Osteoblast (primary cell): Measurements from ENCODE around the gene TRANK1. TPM values are rescaled to one million over a fixed set of nuclear protein-coding genes. Genes with fewer than 3 reads are reported as not detected.

ENCODE experiments used
- DNase-seq: peaks from one replicate; pipeline ENCODE4 v3.0.0; 2011; ENCODE audit warnings: low spot score, mixed read lengths; ENCODE audit not compliant: insufficient read length; ENCODE audit errors: missing footprints
- H2AFZ ChIP-seq: 2 replicates; pipeline ENCODE4 v1.6.0; 2011; ENCODE audit warnings: mild to moderate bottlenecking, low read length
- H3K27ac ChIP-seq: 2 replicates; pipeline ENCODE4 v1.5.1; 2011; ENCODE audit warnings: mild to moderate bottlenecking, low read depth, low read length, moderate library complexity
- H3K27me3 ChIP-seq: 2 replicates; pipeline ENCODE4 v1.6.0; 2012; ENCODE audit warnings: mild to moderate bottlenecking, control low read depth, inconsistent platforms, low read length, moderate library complexity; ENCODE audit not compliant: insufficient read depth
- H3K36me3 ChIP-seq: 2 replicates; pipeline ENCODE4 v1.5.1; 2011; ENCODE audit warnings: mild to moderate bottlenecking, low read length, control low read depth, moderate library complexity; ENCODE audit not compliant: insufficient read depth
- H3K4me1 ChIP-seq: 2 replicates; pipeline ENCODE4 v1.5.1; 2011; ENCODE audit warnings: mild to moderate bottlenecking, low read length, control low read depth, moderate library complexity; ENCODE audit not compliant: insufficient read depth
- H3K4me2 ChIP-seq: 2 replicates; pipeline ENCODE4 v1.6.0; 2011; ENCODE audit warnings: mild to moderate bottlenecking, low read length; ENCODE audit not compliant: insufficient read depth
- H3K4me3 ChIP-seq: fragments of 200-600 bp; sonication (generic); 3 replicates; pipeline ENCODE4 v1.5.1; 2012; ENCODE audit warnings: mild to moderate bottlenecking, low read length, inconsistent platforms; ENCODE audit not compliant: insufficient read depth
- H3K79me2 ChIP-seq: 2 replicates; pipeline ENCODE4 v1.6.0; 2012; ENCODE audit warnings: mild to moderate bottlenecking, low read length, control low read depth, inconsistent platforms; ENCODE audit not compliant: insufficient read depth
- H3K9me3 ChIP-seq: 2 replicates; pipeline ENCODE4 v1.5.1; 2011; ENCODE audit warnings: low read depth, low read length, control low read depth
- H4K20me1 ChIP-seq: 2 replicates; pipeline ENCODE4 v1.6.0; 2012; ENCODE audit warnings: mild to moderate bottlenecking, low read length, control low read depth; ENCODE audit not compliant: insufficient read depth
- CTCF ChIP-seq: IDR thresholded peaks from 2 replicates; pipeline ENCODE4 v1.5.1; 2011; ENCODE audit warnings: mild to moderate bottlenecking, low read depth, low read length, moderate library complexity; ENCODE audit errors: extremely low read depth
- total RNA-seq: library from RNA; depleted of rRNA; stranded (reverse); fragments of >200 nt; gene quantifications from 2 replicates; pipeline ENCODE4 v1.2.3, GENCODE V29; 2012

Gene TRANK1
- total RNA-seq, 1 donor = 30.8 TPM

DNA sequence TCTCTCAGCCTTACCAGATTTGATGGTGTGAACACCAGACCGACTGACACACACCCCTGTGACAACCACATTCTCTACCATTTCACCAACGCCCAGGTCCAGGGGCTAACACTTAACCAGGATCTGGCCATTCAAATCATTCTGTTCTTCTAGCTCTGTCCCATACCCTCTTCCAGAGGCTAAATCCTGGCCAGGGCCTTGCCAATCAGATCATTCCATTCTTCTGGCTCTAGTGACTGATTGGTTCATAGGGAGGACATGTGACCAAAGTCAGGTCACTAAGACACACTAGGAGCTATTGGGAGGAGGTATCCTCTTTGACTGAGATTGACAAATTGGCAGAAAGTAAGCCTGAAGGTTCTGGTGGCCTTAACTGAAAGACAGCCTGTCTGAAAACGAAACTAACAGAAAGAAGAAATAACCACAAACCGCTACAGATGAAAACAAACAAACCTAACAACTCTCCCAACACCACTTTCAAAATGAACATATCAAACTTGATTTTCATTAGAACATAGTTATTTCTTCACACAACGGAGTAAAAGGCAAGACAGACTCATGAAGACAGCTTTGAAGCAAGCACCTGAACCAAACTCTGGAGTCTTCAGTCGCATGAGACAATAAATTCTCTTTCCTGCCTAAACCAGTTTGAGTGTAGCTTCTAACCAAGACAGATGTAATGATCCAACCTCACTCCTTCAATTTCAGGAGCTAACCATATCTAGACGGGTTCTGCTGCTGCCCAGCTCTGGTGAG lies 68.5 kb downstream of the TRANK1 start:
- Histone ChIP-seq H3K9me3 (no peaks in the 10 kb centered on the region), H3K27me3 (no peaks in the 10 kb centered on the region), H4K20me1 (no peaks in the 10 kb centered on the region), H3K4me2 (peak overlapping the region; percentile 68), H3K36me3 (no peaks in the 10 kb centered on the region), H2AFZ (peak overlapping the region; percentile 77), H3K27ac (no peak overlapping the region), H3K4me3 (peak overlapping the region; percentile 46), H3K4me1 (no peaks in the 10 kb centered on the region), H3K79me2 (no peaks in the 10 kb centered on the region)
- no peak for TF ChIP-seq CTCF
- no peak for DNase-seq

DNA sequence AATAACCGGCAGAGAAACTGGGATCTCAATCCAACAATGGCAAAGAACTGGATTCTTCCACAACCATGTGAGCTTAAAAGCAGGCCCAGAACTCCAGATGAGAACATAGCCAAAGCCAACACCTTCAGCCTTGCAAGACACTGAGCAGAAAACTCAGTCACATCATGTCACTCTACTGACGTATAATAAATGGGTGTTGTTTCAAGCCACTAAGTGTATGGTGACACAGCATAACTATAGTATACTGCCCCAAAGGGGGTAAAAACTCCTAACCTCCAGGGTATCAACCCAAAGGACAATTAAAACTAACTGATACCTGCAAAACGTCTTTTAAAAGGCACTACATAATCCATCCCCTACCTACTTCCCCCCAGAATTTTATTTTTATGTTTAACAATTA lies 69.5 kb downstream of the TRANK1 start:
- Histone ChIP-seq H2AFZ (no peak overlapping the region), H3K79me2 (no peaks in the 10 kb centered on the region), H3K4me1 (no peaks in the 10 kb centered on the region), H3K27me3 (no peaks in the 10 kb centered on the region), H4K20me1 (no peaks in the 10 kb centered on the region), H3K4me2 (no peak overlapping the region), H3K36me3 (no peaks in the 10 kb centered on the region), H3K9me3 (no peaks in the 10 kb centered on the region), H3K27ac (no peak overlapping the region), H3K4me3 (no peak overlapping the region)
- no peak for TF ChIP-seq CTCF
- DNase-seq = no peak

DNA sequence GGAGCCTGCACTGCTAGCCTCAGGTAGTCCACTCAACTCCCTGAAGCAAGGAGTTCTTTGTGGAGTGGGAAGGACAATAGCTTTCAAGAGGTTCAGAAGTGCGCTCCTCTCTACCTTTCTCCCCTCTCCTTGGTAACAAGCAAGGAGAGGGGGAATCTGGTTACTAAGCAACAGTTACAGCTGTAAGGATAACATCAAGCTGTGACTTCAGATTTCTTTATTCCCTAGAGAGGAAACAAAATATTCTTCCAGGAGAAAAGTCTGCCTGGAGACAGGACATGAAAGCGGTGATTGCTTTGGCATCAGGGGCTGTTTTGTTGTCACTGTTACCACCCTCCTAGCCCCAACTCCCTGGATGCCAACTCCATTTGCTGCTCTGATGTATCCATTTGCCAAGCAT lies 70.4 kb downstream of the TRANK1 start:
- DNase-seq = no peak
- no peaks in the 10 kb centered on the region for H3K27me3 ChIP-seq
- H2AFZ ChIP-seq = no peak overlapping the region
- no peak for TF ChIP-seq CTCF
- no peak overlapping the region for H3K4me3 ChIP-seq
- no peak overlapping the region for H3K27ac ChIP-seq
- H3K79me2 ChIP-seq = no peaks in the 10 kb centered on the region
- no peaks in the 10 kb centered on the region for H3K9me3 ChIP-seq
- no peaks in the 10 kb centered on the region for H4K20me1 ChIP-seq
- no peaks in the 10 kb centered on the region for H3K36me3 ChIP-seq
- no peak overlapping the region for H3K4me2 ChIP-seq
- H3K4me1 ChIP-seq = no peaks in the 10 kb centered on the region

DNA sequence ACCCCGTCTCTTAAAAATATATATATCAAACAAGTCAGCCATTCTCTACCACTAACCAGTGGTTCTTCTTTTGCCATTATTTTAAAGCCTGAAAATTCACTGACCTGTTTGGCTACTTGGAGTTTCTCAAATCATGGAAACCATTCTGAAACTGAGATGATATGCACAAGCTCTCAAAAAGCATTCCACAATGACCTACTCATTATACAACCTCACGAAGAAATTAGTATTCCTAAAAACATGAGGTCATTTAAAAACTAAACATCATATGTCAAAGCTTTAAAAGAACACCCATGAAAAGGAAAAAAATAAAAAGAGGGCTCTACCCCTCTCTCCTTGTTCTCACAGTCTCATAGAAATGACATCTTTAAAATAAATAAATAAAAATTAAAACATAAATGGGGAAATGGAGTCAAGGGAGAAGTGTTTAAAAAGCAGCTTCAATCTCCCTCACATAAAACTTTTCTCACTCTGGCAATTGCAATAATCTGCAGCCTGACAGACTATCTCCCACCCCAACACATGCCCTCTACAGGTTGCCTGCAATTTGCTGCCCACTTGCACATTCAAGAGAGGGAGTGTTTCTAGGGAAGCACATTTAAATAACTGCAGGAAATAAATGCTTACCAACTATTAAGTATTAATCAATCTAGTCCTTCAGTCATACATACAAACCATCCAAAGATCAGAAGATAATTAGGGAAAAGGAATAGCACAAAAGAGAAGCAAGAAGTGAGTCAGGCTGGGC lies 73.3 kb downstream of the TRANK1 start:
- H3K36me3 ChIP-seq = no peaks in the 10 kb centered on the region
- TF ChIP-seq CTCF = peak; percentile 13
- no peak overlapping the region for H3K4me3 ChIP-seq
- no peak overlapping the region for H3K27ac ChIP-seq
- no peaks in the 10 kb centered on the region for H4K20me1 ChIP-seq
- H3K4me1 ChIP-seq = no peaks in the 10 kb centered on the region
- no peaks in the 10 kb centered on the region for H3K79me2 ChIP-seq
- DNase-seq = no peak
- H2AFZ ChIP-seq = no peak overlapping the region
- no peaks in the 10 kb centered on the region for H3K9me3 ChIP-seq
- H3K27me3 ChIP-seq = no peaks in the 10 kb centered on the region
- H3K4me2 ChIP-seq = no peak overlapping the region
